Keratinocyte (primary cell): ENCODE data around the gene ARHGAP6. TPM values are rescaled to one million over a fixed set of nuclear protein-coding genes. Genes with fewer than 3 reads are reported as not detected.

Experiments used
- DNase-seq: peaks from one replicate; pipeline ENCODE4 v3.0.0-alpha.2; 2011; ENCODE audit warnings: low read depth, missing footprints, low spot score
- FAIRE-seq: peaks from 2 replicates; lab custom pipeline; 2011; peaks lifted over from hg19 to GRCh38; lab: Jason Lieb, UNC
- H2AFZ ChIP-seq: 2 replicates; pipeline ENCODE4 v1.6.0; 2012; ENCODE audit warnings: low read length, control low read depth, inconsistent platforms; ENCODE audit not compliant: control insufficient read depth
- H3K27ac ChIP-seq: 2 replicates; pipeline ENCODE4 v1.5.1; 2011; ENCODE audit warnings: low read length; ENCODE audit not compliant: control insufficient read depth, insufficient read depth
- H3K27me3 ChIP-seq: 3 replicates; pipeline ENCODE4 v1.6.0; 2011; ENCODE audit warnings: low read length; ENCODE audit not compliant: control insufficient read depth, insufficient read depth; ENCODE audit errors: extremely low read depth
- H3K36me3 ChIP-seq, 2 experiments: 2 replicates in 1 of 2; 3 replicates in 1 of 2; pipeline ENCODE4 v1.5.1; 2011; ENCODE audit warnings: low read length in 2 of 2, mild to moderate bottlenecking in 1 of 2; ENCODE audit not compliant: control insufficient read depth in 2 of 2, insufficient read depth in 2 of 2; ENCODE audit errors: extremely low read depth in 1 of 2
- H3K4me1 ChIP-seq: 3 replicates; pipeline ENCODE4 v1.5.1; 2011; ENCODE audit warnings: low read length; ENCODE audit not compliant: control insufficient read depth, insufficient read depth; ENCODE audit errors: extremely low read depth
- H3K4me2 ChIP-seq: 3 replicates; pipeline ENCODE4 v1.6.0; 2011; ENCODE audit warnings: low read depth, low read length; ENCODE audit not compliant: control insufficient read depth, insufficient read depth; ENCODE audit errors: extremely low read depth
- H3K4me3 ChIP-seq, 3 experiments: fragments of 200-600 bp in 1 of 3; sonication (generic) in 1 of 3; 2 replicates in 2 of 3; 3 replicates in 1 of 3; pipeline ENCODE4 v1.5.1; 2011 to 2016; ENCODE audit warnings: low read length in 3 of 3, mild to moderate bottlenecking in 3 of 3, control low read depth in 2 of 3, inconsistent platforms in 1 of 3, low read depth in 1 of 3, mixed read lengths in 1 of 3, mixed run types in 1 of 3, moderate library complexity in 1 of 3; ENCODE audit not compliant: control insufficient read depth in 2 of 3, insufficient read depth in 2 of 3; ENCODE audit errors: extremely low read depth in 1 of 3
- H3K79me2 ChIP-seq: 2 replicates; pipeline ENCODE4 v1.6.0; 2012; ENCODE audit warnings: low read length; ENCODE audit not compliant: control insufficient read depth, insufficient read depth
- H3K9ac ChIP-seq: 3 replicates; pipeline ENCODE4 v1.6.0; 2011; ENCODE audit warnings: low read length; ENCODE audit not compliant: control insufficient read depth, insufficient read depth; ENCODE audit errors: extremely low read depth
- H3K9me1 ChIP-seq: 3 replicates; pipeline ENCODE4 v1.6.0; 2011; ENCODE audit warnings: low read length; ENCODE audit not compliant: control insufficient read depth, insufficient read depth; ENCODE audit errors: extremely low read depth
- H3K9me3 ChIP-seq: 2 replicates; pipeline ENCODE4 v1.5.1; 2012; ENCODE audit warnings: low read depth, low read length; ENCODE audit not compliant: control insufficient read depth
- H4K20me1 ChIP-seq: 3 replicates; pipeline ENCODE4 v1.6.0; 2011; ENCODE audit warnings: low read length; ENCODE audit not compliant: control insufficient read depth, insufficient read depth; ENCODE audit errors: extremely low read depth
- EZH2 ChIP-seq: IDR thresholded peaks from one replicate; pipeline ENCODE4 v1.6.1; 2012; ENCODE audit warnings: inconsistent platforms, mild to moderate bottlenecking, low read length, moderate library complexity
- dilution Hi-C: fragments of 300-500 bp; cut with MboI; formaldehyde crosslinking; loops from one replicate; pipeline ENCODE4 v1.7.0; 2020; ENCODE audit warnings: low sequenced_read_pairs; ENCODE audit not compliant: extremely low pct_ligation_motif_present
- polyA plus RNA-seq, 5 experiments: library from polyadenylated mRNA; depleted of rRNA in 3 of 5; stranded (reverse) in 3 of 5; stranded (forward) in 1 of 5; unstranded in 1 of 5; fragments of >200 nt; gene quantifications; 1 replicate in 1 of 5; 2 replicates in 3 of 5; 3 replicates in 1 of 5; pipeline versions ENCODE4 v1.2.1 to v1.2.3, GENCODE V29; 2011 to 2012; ENCODE audit warnings: missing spikeins in 2 of 5, low read depth in 1 of 5, low replicate concordance in 1 of 5
- TF ChIP-seq, protein P1 (sequence below), 3 experiments: IDR thresholded peaks in 1 of 3; conservative IDR thresholded peaks in 1 of 3; optimal IDR thresholded peaks in 1 of 3; 2 replicates in 2 of 3; 3 replicates in 1 of 3; pipeline versions ENCODE3 to v1.5.1; 2011; ENCODE audit warnings: low read length in 3 of 3, mild to moderate bottlenecking in 3 of 3, moderate library complexity in 2 of 3, control low read depth in 1 of 3, inconsistent platforms in 1 of 3; ENCODE audit not compliant: insufficient read depth in 2 of 3; ENCODE audit errors: extremely low read depth in 1 of 3

ARHGAP6 gene
- polyA plus RNA-seq, 1 donor (not counting 4 experiments of a cell fraction or from before 2014, with no cell fraction given): 0.01 TPM

DNA sequence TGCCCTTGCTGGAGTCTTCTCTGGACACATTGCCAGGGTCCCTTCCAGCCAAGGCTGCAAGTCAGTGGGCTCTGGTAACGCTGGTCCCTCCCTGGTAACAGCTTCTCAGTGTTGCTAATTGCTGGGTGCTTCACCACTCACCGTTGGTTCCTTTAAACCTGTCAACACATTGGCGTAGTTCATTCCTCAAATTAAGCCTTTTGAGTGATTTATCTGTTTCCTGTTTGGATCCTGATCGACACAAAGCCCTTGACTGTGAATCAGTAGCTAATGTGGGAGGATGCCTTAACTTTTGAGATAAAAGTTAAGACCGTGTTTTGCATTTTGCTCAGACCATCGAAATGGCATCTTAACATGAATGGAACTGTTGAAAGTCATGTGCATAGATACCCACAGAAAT lies 246.6 kb downstream of the ARHGAP6 start:
- Histone ChIP-seq H3K27ac (no peak overlapping the region), H3K4me2 (no peak overlapping the region), H4K20me1 (no peaks in the 10 kb centered on the region), H2AFZ (no peak overlapping the region), H3K27me3 (no peaks in the 10 kb centered on the region), H3K4me3 (no peak overlapping the region), H3K4me1 (peaks cover 5% of the 10 kb centered on the region), H3K9me3 (no peaks in the 10 kb centered on the region), H3K9ac (no peak overlapping the region), H3K79me2 (no peaks in the 10 kb centered on the region), H3K9me1 (no peaks in the 10 kb centered on the region), H3K36me3 (no peaks in the 10 kb centered on the region)
- no peak for DNase-seq
- TF ChIP-seq, protein P1, sequence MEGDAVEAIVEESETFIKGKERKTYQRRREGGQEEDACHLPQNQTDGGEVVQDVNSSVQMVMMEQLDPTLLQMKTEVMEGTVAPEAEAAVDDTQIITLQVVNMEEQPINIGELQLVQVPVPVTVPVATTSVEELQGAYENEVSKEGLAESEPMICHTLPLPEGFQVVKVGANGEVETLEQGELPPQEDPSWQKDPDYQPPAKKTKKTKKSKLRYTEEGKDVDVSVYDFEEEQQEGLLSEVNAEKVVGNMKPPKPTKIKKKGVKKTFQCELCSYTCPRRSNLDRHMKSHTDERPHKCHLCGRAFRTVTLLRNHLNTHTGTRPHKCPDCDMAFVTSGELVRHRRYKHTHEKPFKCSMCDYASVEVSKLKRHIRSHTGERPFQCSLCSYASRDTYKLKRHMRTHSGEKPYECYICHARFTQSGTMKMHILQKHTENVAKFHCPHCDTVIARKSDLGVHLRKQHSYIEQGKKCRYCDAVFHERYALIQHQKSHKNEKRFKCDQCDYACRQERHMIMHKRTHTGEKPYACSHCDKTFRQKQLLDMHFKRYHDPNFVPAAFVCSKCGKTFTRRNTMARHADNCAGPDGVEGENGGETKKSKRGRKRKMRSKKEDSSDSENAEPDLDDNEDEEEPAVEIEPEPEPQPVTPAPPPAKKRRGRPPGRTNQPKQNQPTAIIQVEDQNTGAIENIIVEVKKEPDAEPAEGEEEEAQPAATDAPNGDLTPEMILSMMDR (optimal IDR thresholded peaks at IDR 0.05 in 1 of 3, IDR thresholded peaks at IDR 0.05 in 1 of 3, conservative IDR thresholded peaks at IDR 0.05 in 1 of 3; ENCODE audit: extremely low read depth in 1 of 3, insufficient read depth in 2 of 3, low read length in 3 of 3): no peak
- no peak for TF ChIP-seq EZH2
- FAIRE-seq: no peak
- dilution Hi-C loops: no loop called here

DNA sequence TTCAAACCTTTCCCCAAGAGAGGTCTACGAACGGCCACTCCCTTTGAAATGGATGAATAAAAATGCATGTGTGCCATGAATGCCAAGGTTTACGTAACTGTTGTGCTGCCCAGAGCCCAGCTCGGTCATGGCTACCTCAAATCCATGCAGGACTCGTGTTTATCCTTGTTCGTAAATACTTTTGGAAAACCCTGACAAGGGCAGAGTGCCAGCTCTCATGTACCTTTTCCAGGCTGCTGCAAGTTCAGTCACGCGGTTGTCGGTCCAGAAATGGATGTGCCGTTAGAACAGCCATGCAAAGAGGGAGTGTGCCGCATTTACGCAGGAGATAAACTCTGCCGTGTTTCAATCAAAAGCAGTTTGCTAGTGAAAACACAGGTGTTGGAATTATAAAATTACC lies 249.1 kb downstream of the ARHGAP6 start:
- dilution Hi-C loops: no loop called here
- Histone ChIP-seq H2AFZ (peak overlapping the region; percentile 53), H3K9me3 (no peaks in the 10 kb centered on the region), H4K20me1 (no peaks in the 10 kb centered on the region), H3K4me2 (peak overlapping the region; percentile 70), H3K79me2 (no peaks in the 10 kb centered on the region), H3K27ac (no peak overlapping the region), H3K4me3 (peak overlapping the region in 1 of 3 experiments; percentile 33), H3K9ac (no peak overlapping the region), H3K27me3 (no peaks in the 10 kb centered on the region), H3K36me3 (no peaks in the 10 kb centered on the region), H3K9me1 (no peaks in the 10 kb centered on the region), H3K4me1 (peaks cover 5% of the 10 kb centered on the region)
- FAIRE-seq (peak; percentile 9), DNase-seq (no peak)
- TF ChIP-seq EZH2: no peak
- TF ChIP-seq, protein P1 (optimal IDR thresholded peaks at IDR 0.05 in 1 of 3, IDR thresholded peaks at IDR 0.05 in 1 of 3, conservative IDR thresholded peaks at IDR 0.05 in 1 of 3; ENCODE audit: extremely low read depth in 1 of 3, insufficient read depth in 2 of 3, low read length in 3 of 3): no peak
